Left lobe of liver (tissue), 2 donors: ENCODE results near the gene LIMS1. TPM values are rescaled to one million over a fixed set of nuclear protein-coding genes. Genes with fewer than 3 reads are reported as not detected.
"Not testable (repeated sequence)": the region's sequence is repeated elsewhere in the genome, so short reads cannot be mapped to it uniquely, and the experiment has no call there.

Experiments
- ATAC-seq: fragments of 200-7000 bp; cut with Tn5 transposase; one replicate; pipeline ENCODE4 v1.9.1; 2020; ENCODE audit warnings: mild to moderate bottlenecking, moderate library complexity
- DNase-seq: peaks from one replicate; pipeline ENCODE4 v3.0.0-alpha.2; 2020; ENCODE audit warnings: low spot score
- total RNA-seq: library from RNA; stranded (reverse); gene quantifications from one replicate; pipeline ENCODE4 v1.2.1, GENCODE V29; 2021
- donor health status: DM: no; HTN: no; CAD: no; lungs with moderate emphysema.
- donor health status: DM: no; HTN: yes; CAD: no.

The LIMS1 gene
- total RNA-seq, 1 donor from 2014 or later, result 18.1 TPM

GRCh38 chr2:108655270-108655669 is 121.0 kb downstream of the LIMS1 start:
- DNase-seq, ATAC-seq: not testable (repeated sequence)

GRCh38 chr2:108656282-108656681 is 122.0 kb downstream of the LIMS1 start:
- not testable (repeated sequence) for DNase-seq, ATAC-seq

DNA sequence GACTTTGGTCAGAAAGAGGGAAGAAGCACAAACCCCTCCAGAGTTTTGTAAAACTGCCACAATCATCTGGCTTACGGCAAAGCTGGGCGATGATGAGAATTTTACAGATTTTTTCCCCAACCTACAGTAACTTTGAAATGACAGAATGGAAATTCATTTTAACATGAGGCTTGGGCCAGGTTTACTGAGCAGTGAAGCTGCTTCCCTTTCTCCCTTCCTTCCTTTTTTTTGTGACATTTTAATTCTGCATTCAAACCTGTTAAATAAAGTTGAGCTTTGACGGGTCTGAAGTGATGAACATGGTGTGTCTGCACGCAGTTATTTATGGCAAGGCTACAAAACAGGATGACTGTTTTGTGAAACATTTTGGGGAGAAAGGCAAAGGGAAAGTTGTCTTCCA is 123.2 kb downstream of the LIMS1 start:
- ATAC-seq, result not testable (repeated sequence)

DNA sequence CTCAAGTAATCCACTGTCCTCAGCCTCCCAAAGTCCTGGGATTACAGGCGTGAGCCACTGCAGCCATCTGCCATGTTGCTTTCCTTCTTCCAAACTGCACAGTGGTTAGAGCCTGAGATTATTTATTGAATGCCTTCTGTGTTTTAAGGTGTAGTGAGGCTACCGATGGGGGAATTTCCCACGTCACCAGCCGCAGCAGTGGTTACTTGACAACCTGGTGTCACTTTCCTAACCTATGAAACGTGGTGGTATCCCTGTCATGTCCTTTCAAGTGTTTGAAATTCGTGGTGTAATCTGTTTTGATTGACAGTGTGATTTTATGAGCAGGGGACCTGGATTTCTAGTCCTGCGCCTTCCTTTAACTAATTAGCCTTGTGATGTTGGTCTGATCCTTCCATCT is 124.3 kb downstream of the LIMS1 start:
- ATAC-seq, DNase-seq: not testable (repeated sequence)

More for the DNA sequence above, 123.2 kb downstream of the LIMS1 start:
- DNase-seq, result not testable (repeated sequence)

- ATAC-seq, DNase-seq: not testable (repeated sequence)
Measured at GRCh38 chr2:108661493-108661892, 127.2 kb downstream of the LIMS1 start.

DNA sequence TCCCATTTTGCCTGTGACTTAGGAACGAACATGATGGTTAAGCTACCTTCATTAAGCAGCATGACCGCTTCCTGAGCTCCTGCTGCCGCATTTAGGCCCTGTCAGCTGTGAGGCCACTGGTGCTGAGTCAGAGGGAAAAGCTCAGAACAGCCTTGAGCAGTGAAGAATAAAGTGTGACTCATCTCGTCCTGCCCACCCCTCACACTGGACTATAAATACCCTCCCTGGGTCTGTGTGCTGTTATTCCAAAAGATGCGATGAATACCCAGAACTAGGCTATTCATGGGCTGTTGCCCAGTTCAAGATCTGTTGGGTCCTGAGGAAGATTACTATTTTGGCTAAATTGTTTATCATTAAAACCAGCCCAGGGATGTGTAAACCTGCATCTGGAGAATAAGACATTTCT is 127.9 kb downstream of the LIMS1 start:
- not testable (repeated sequence) for ATAC-seq, DNase-seq

- not testable (repeated sequence) for ATAC-seq, DNase-seq
Measured at GRCh38 chr2:108663346-108663745, 129.1 kb downstream of the LIMS1 start.

- DNase-seq, ATAC-seq: not testable (repeated sequence)
Measured at GRCh38 chr2:108664089-108664488, 129.8 kb downstream of the LIMS1 start.

GRCh38 chr2:108664979-108665378 is 130.7 kb downstream of the LIMS1 start:
- DNase-seq, ATAC-seq: not testable (repeated sequence)

DNA sequence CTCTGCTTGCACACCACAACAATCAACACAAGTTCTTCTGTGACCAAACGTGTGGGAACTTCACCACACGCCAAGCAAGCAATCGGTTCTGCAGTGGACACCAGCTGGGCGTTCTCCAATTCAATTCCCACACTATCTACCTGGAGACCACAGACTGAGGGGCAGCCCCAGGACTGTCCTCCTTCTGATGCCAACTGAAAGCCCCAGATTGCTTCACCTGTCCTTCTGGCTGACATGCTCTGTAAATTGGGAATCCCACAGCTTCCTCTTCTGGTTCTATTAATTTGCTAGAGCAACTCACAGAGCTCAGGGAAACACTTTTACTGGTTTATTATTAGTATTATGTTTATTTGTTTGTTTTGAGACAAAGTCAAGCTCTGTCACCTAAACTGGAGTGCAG is 131.7 kb downstream of the LIMS1 start:
- ATAC-seq, result peak; percentile 17
- not testable (repeated sequence) for DNase-seq

- peak; percentile 84 for ATAC-seq
Measured at GRCh38 chr2:108667140-108667539, 132.9 kb downstream of the LIMS1 start.

GRCh38 chr2:108670282-108670681 is 136.0 kb downstream of the LIMS1 start:
- not testable (repeated sequence) for DNase-seq, ATAC-seq

More at GRCh38 chr2:108667140-108667539, 132.9 kb downstream of the LIMS1 start:
- not testable (repeated sequence) for DNase-seq

- DNase-seq, result not testable (repeated sequence)
- peak; percentile 62 for ATAC-seq
Measured at GRCh38 chr2:108672200-108672805, 138.0 kb downstream of the LIMS1 start.

DNA sequence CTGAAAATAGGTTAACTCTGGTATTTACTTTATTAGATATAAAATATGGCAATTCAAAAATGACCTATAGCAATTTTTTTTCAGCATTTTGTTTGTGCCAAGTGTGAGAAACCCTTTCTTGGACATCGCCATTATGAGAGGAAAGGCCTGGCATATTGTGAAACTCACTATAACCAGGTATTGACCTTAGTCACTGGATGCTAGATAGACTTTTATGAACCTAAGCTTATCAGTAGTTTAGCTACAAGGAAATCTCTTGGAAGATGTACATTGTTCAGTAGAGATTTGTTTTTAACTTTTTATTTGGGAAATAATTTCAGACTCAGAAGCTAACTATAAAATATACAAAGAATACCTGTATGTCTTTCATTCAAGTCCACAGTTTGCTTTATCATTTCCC is 142.3 kb downstream of the LIMS1 start:
- peak; percentile 40 for ATAC-seq
- DNase-seq, result not testable (repeated sequence)

DNA sequence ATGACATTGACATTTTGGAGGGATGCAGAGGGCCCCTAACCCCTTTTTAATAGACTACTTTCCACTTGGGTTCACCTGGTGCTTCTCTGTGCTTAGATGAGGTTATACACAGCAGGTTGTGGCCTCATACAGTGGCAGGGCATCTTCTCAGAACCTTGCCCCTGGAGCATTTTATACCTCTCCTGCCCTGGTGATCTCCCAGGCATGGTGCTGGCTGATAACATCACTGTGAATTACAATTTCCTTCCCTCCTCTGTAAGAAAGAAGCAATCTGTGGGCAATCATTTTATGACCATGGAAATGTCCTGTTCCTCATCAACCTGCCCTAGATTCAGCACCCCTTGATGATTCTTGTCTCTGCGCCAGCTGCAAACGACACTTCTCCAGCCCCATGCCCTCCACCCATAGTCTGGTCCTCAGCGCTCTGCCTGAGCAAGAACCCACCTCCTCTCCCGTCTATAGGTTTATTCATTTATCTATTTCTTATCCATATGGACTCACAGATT is 143.0 kb downstream of the LIMS1 start:
- not testable (repeated sequence) for DNase-seq, ATAC-seq

- not testable (repeated sequence) for DNase-seq
- peak; percentile 53 for ATAC-seq
Measured at GRCh38 chr2:108678198-108678651, 144.0 kb downstream of the LIMS1 start.

GRCh38 chr2:108680805-108681204 is 146.5 kb downstream of the LIMS1 start:
- not testable (repeated sequence) for DNase-seq

GRCh38 chr2:108688818-108689756 is 154.8 kb downstream of the LIMS1 start:
- not testable (repeated sequence) for ATAC-seq, DNase-seq

More at GRCh38 chr2:108680805-108681204, 146.5 kb downstream of the LIMS1 start:
- ATAC-seq, result peak; percentile 67

GRCh38 chr2:108690001-108690400 is 155.7 kb downstream of the LIMS1 start:
- ATAC-seq (peak; percentile 99), DNase-seq (peak; percentile 51)

- ATAC-seq, result peak; percentile 43
- peak; percentile 56 for DNase-seq
Measured at GRCh38 chr2:108691447-108691846, 157.2 kb downstream of the LIMS1 start.

DNA sequence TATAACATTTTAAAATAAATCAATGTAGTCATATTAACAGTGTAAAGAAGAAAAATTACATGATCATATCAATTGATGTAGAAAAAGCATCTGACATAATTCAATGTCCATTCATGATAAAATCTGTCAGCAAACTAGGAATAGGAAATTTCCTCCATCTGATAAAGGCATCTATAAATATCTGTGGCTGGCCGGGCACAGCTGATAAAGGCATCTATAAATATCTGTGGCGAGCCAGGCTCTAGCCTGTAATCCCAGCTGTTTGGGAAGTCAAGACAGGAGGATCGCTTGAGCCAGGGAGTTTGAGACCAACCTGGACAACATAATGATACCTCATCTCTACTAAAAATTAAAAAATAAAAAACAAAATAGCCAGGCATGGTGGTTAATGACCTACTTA is 166.9 kb downstream of the LIMS1 start:
- ATAC-seq, result no peak

More for the DNA sequence above, 166.9 kb downstream of the LIMS1 start:
- DNase-seq, result no peak
